GM23338 (cell line): ENCODE results near the gene HOXB3. TPM values are rescaled to one million over a fixed set of nuclear protein-coding genes. Genes with fewer than 3 reads are reported as not detected.

Experiments
- ATAC-seq: fragments of 200-7000 bp; cut with Tn5 transposase; 3 replicates; pipeline ENCODE4 v1.9.1; 2020
- DNase-seq: peaks from one replicate; pipeline ENCODE4 v3.0.0-alpha.2; 2015; ENCODE audit warnings: low spot score
- H2AFZ ChIP-seq: fragments of 200-600 bp; sonication (generic); 2 replicates; pipeline ENCODE4 v1.8.0; 2016; ENCODE audit warnings: antibody characterized with exemption, mild to moderate bottlenecking, moderate library complexity
- H3F3A ChIP-seq: fragments of 200-600 bp; sonication (generic); replicated peaks from 2 replicates; pipeline ENCODE4 v1.8.0; 2017; ENCODE audit warnings: antibody characterized with exemption, mixed run types, low read depth
- H3K27ac ChIP-seq: fragments of 200-600 bp; sonication (generic); 2 replicates; pipeline ENCODE4 v1.6.1; 2016; ENCODE audit warnings: low read depth
- H3K27me3 ChIP-seq: fragments of 200-600 bp; sonication (generic); 2 replicates; pipeline ENCODE4 v1.8.0; 2016; ENCODE audit warnings: mild to moderate bottlenecking, mixed run types, moderate library complexity; ENCODE audit not compliant: insufficient read depth
- H3K36me3 ChIP-seq: fragments of 200-600 bp; sonication (generic); 2 replicates; pipeline ENCODE4 v1.8.0; 2016; ENCODE audit warnings: mild to moderate bottlenecking; ENCODE audit not compliant: insufficient read depth
- H3K4me1 ChIP-seq: fragments of 200-600 bp; sonication (generic); 2 replicates; pipeline ENCODE4 v1.8.0; 2016; ENCODE audit warnings: mild to moderate bottlenecking, moderate library complexity; ENCODE audit not compliant: insufficient read depth
- H3K4me2 ChIP-seq: fragments of 200-600 bp; sonication (generic); 2 replicates; pipeline ENCODE4 v1.7.1; 2017; ENCODE audit warnings: mixed run types
- H3K4me3 ChIP-seq: fragments of 200-600 bp; sonication (generic); 2 replicates; pipeline ENCODE4 v1.6.1; 2016; ENCODE audit warnings: mixed run types
- H3K79me2 ChIP-seq: fragments of 200-600 bp; sonication (generic); replicated peaks from 2 replicates; pipeline ENCODE4 v1.8.0; 2017; ENCODE audit warnings: mild to moderate bottlenecking; ENCODE audit not compliant: insufficient read depth
- H3K9me2 ChIP-seq: fragments of 200-600 bp; sonication (generic); 2 replicates; pipeline ENCODE4 v1.8.0; 2017; ENCODE audit not compliant: insufficient read depth
- H4K20me1 ChIP-seq: fragments of 200-600 bp; sonication (generic); replicated peaks from 2 replicates; pipeline ENCODE4 v1.8.0; 2017; ENCODE audit warnings: mild to moderate bottlenecking; ENCODE audit not compliant: insufficient read depth
- H3K27ac Mint-ChIP-seq: 2 replicates; pipeline ENCODE4 v1.8.0; 2020; ENCODE audit warnings: inconsistent platforms, mild to moderate bottlenecking, moderate library complexity, mixed read lengths
- H3K27me3 Mint-ChIP-seq: 3 replicates; pipeline ENCODE4 v1.8.0; 2022; ENCODE audit warnings: low read depth, mild to moderate bottlenecking, moderate library complexity, mixed read lengths, inconsistent platforms; ENCODE audit not compliant: insufficient read depth, poor library complexity
- H3K36me3 Mint-ChIP-seq: 3 replicates; pipeline ENCODE4 v1.8.0; 2021; ENCODE audit warnings: low read depth, mild to moderate bottlenecking, inconsistent platforms, moderate library complexity, mixed read lengths
- H3K4me1 Mint-ChIP-seq: 3 replicates; pipeline ENCODE4 v1.8.0; 2020; ENCODE audit warnings: mild to moderate bottlenecking, inconsistent platforms, mixed read lengths
- H3K4me3 Mint-ChIP-seq: 3 replicates; pipeline ENCODE4 v1.8.0; 2021; ENCODE audit warnings: moderate library complexity, mild to moderate bottlenecking, inconsistent platforms, mixed read lengths
- H3K9me3 Mint-ChIP-seq: 3 replicates; pipeline ENCODE4 v1.8.0; 2020; ENCODE audit warnings: moderate library complexity, mild to moderate bottlenecking, inconsistent platforms, mixed read lengths
- CTCF ChIP-seq, 2 experiments: fragments of 200-600 bp in 1 of 2; sonication (generic) in 1 of 2; conservative IDR thresholded peaks; 2 replicates each; pipeline versions ENCODE4 v1.5.1 to v1.6.1; 2016 to 2017; ENCODE audit warnings: antibody characterized with exemption in 2 of 2, low read depth in 2 of 2, mild to moderate bottlenecking in 2 of 2, moderate library complexity in 1 of 2
- EZH2 ChIP-seq: fragments of 200-600 bp; sonication (generic); IDR thresholded peaks from one replicate; pipeline ENCODE4 v1.8.0; 2017; ENCODE audit warnings: antibody characterized with exemption, mild to moderate bottlenecking, low read depth; ENCODE audit not compliant: unreplicated experiment
- EZH2phosphoT487 ChIP-seq: fragments of 200-600 bp; sonication (generic); IDR thresholded peaks from one replicate; pipeline ENCODE4 v1.8.1; 2018; ENCODE audit warnings: antibody characterized with exemption; ENCODE audit not compliant: unreplicated experiment
- POLR2AphosphoS5 ChIP-seq: IDR thresholded peaks from 2 replicates; pipeline ENCODE4 v1.6.1; 2016; ENCODE audit warnings: antibody characterized with exemption, low read depth
- REST ChIP-seq: IDR thresholded peaks from one replicate; pipeline ENCODE4 v1.6.1; 2018; ENCODE audit warnings: antibody characterized with exemption; ENCODE audit not compliant: unreplicated experiment
- ZNF114 ChIP-seq: fragments of 250-450 bp; sonication (Bioruptor Pico); IDR thresholded peaks from 2 replicates; pipeline ENCODE4 v1.5.0; 2020; ENCODE audit warnings: mild to moderate bottlenecking, moderate library complexity
- polyA plus RNA-seq: library from polyadenylated mRNA; unstranded; fragments of >200 nt; fragmentation: Nextera tagmentation; extraction: Ambion mirVana; gene quantifications from 2 replicates; pipeline ENCODE4 v1.2.1, GENCODE V29; 2016
- total RNA-seq: library from RNA; depleted of rRNA; stranded (reverse); fragments of >200 nt; shearing (Covaris generic); gene quantifications from 2 replicates; pipeline ENCODE4 v1.2.3, GENCODE V29; 2014

Gene HOXB3
- total and polyA plus RNA-seq, 2 experiments from 2014 or later = 0.17 TPM; not detected in 1

GRCh38 chr17:48542114-48542656, 47.9 kb downstream of the HOXB3 start:
- H3K4me3 Mint-ChIP-seq = peak overlapping the region; percentile 70

More at GRCh38 chr17:48542114-48542656, 47.9 kb downstream of the HOXB3 start:
- Mint-ChIP-seq H3K9me3 (peaks cover 3% of the 10 kb centered on the region; the same call in 2 of the 3 replicates), H3K27ac (no peak overlapping the region), H3K4me1 (peaks cover 53% of the 10 kb centered on the region), H3K36me3 (peaks cover 4% of the 10 kb centered on the region; the same call in 1 of the 3 replicates), H3K27me3 (peaks cover 92% of the 10 kb centered on the region)
- H3K36me3 ChIP-seq = no peaks in the 10 kb centered on the region; the same call in 1 of the 2 replicates
- H3K4me3 ChIP-seq = peak overlapping the region; percentile 73
- peaks cover 27% of the 10 kb centered on the region for H3F3A ChIP-seq
- H3K27me3 ChIP-seq = peaks cover 100% of the 10 kb centered on the region
- H2AFZ ChIP-seq = peak overlapping the region; percentile 97
- H3K4me1 ChIP-seq = peaks cover 69% of the 10 kb centered on the region
- no peak for TF ChIP-seq CTCF (conservative IDR thresholded peaks at IDR 0.05; ENCODE audit: low read depth in 2 of 2)
- no peak for TF ChIP-seq ZNF114 (CRISPR knock-in tag)
- peak; percentile 90 for TF ChIP-seq EZH2
- TF ChIP-seq EZH2phosphoT487 = peak; percentile 78
- no peak for TF ChIP-seq REST
- no peak for TF ChIP-seq POLR2AphosphoS5
- DNase-seq (peak; percentile 35), ATAC-seq (no peak; the same call in 2 of the 3 replicates)
- H3K4me2 ChIP-seq = peak overlapping the region; percentile 94
- no peak overlapping the region for H3K27ac ChIP-seq
- H4K20me1 ChIP-seq = peaks cover 12% of the 10 kb centered on the region
- no peaks in the 10 kb centered on the region for H3K79me2 ChIP-seq
- no peaks in the 10 kb centered on the region for H3K9me2 ChIP-seq
